PC-9 (cell line): Measurements from ENCODE around the gene KIF26A. TPM values are rescaled to one million over a fixed set of nuclear protein-coding genes. Genes with fewer than 3 reads are reported as not detected.

Experiments used
- BruUV-seq: library from RNA; stranded (reverse); fragments of 400-500 nt; replicated peaks from 2 replicates; lab custom pipeline; 2021; lab: Mats Ljungman, UMichigan
- CTCF ChIA-PET: fragments of 300-600 bp; sonication (Branson Sonifier 250); formaldehyde crosslinking; loops from one replicate; lab custom pipeline; 2022; ENCODE audit warnings: antibody characterized with exemption; lab: Charles Lee
- POLR2A ChIA-PET: fragments of 300-600 bp; sonication (Branson Sonifier 250); formaldehyde crosslinking; loops from one replicate; lab custom pipeline; 2022; ENCODE audit warnings: antibody characterized with exemption; ENCODE audit not compliant: unreplicated experiment; lab: Charles Lee
- DNase-seq, 2 experiments: peaks; one replicate each; pipeline versions ENCODE4 v3.0.0 to v3.0.0-alpha.2; 2015 to 2022; ENCODE audit warnings: mixed read lengths in 1 of 2
- H2AFZ ChIP-seq: fragments of 200-600 bp; sonication (generic); 2 replicates; pipeline ENCODE4 v1.8.1; 2017; ENCODE audit warnings: antibody characterized with exemption
- H3F3A ChIP-seq: fragments of 200-600 bp; sonication (generic); 2 replicates; pipeline ENCODE4 v1.8.1; 2017; ENCODE audit warnings: antibody characterized with exemption, mild to moderate bottlenecking, low read depth; ENCODE audit not compliant: insufficient read depth
- H3K27ac ChIP-seq: fragments of 200-600 bp; sonication (generic); 2 replicates; pipeline ENCODE4 v1.6.1; 2016; ENCODE audit warnings: mixed run types
- H3K27me3 ChIP-seq: fragments of 200-600 bp; sonication (generic); 2 replicates; pipeline ENCODE4 v1.6.1; 2016; ENCODE audit warnings: low read depth, mixed run types; ENCODE audit not compliant: insufficient read depth
- H3K36me3 ChIP-seq: fragments of 200-600 bp; sonication (generic); 2 replicates; pipeline ENCODE4 v1.6.1; 2016; ENCODE audit warnings: low read depth, mixed run types
- H3K4me1 ChIP-seq: fragments of 200-600 bp; sonication (generic); replicated peaks from 2 replicates; pipeline ENCODE4 v1.6.1; 2016; ENCODE audit warnings: mixed run types; ENCODE audit not compliant: insufficient read depth
- H3K4me2 ChIP-seq: fragments of 200-600 bp; sonication (generic); 2 replicates; pipeline ENCODE4 v1.6.1; 2017; ENCODE audit warnings: mixed run types
- H3K4me3 ChIP-seq: fragments of 200-600 bp; sonication (generic); 2 replicates; pipeline ENCODE4 v1.6.1; 2016; ENCODE audit warnings: mixed run types
- H3K79me2 ChIP-seq: fragments of 200-600 bp; sonication (generic); 2 replicates; pipeline ENCODE4 v1.6.1; 2017; ENCODE audit warnings: low read depth, mixed run types
- H3K9me2 ChIP-seq: fragments of 200-600 bp; sonication (generic); 2 replicates; pipeline ENCODE4 v1.8.1; 2017; ENCODE audit warnings: mild to moderate bottlenecking; ENCODE audit not compliant: insufficient read depth
- H3K9me3 ChIP-seq: fragments of 200-600 bp; sonication (generic); 2 replicates; pipeline ENCODE4 v1.8.1; 2016; ENCODE audit warnings: low read depth; ENCODE audit not compliant: insufficient read depth
- H4K20me1 ChIP-seq: fragments of 200-600 bp; sonication (generic); 2 replicates; pipeline ENCODE4 v1.8.1; 2017; ENCODE audit not compliant: insufficient read depth
- EZH2 ChIP-seq: fragments of 200-600 bp; sonication (generic); IDR thresholded peaks from 2 replicates; pipeline ENCODE4 v1.8.0; 2017; ENCODE audit warnings: antibody characterized with exemption, low read depth
- intact Hi-C: fragments of 100-400 bp; cut with micrococcal nuclease; formaldehyde crosslinking; loops from one replicate; pipeline ENCODE4 v1.10.0; 2022; ENCODE audit not compliant: unreplicated experiment
- total RNA-seq: library from RNA; stranded (reverse); gene quantifications from 2 replicates; pipeline ENCODE4 v1.2.3, GENCODE V29; 2021
- TF ChIP-seq, protein P1 (sequence below): fragments of 200-600 bp; sonication (generic); conservative IDR thresholded peaks from 2 replicates; pipeline ENCODE4 v1.6.1; 2017; ENCODE audit warnings: mixed run types, antibody characterized with exemption, mild to moderate bottlenecking, moderate library complexity

Gene KIF26A
- total RNA-seq, 1 experiment from 2014 or later: 0.17 TPM

GRCh38 chr14:104099096-104100041 is 39.0 kb upstream of the KIF26A start:
- no peaks in the 10 kb centered on the region for H3F3A ChIP-seq
- POLR2A ChIA-PET: no interaction called here
- no peak overlapping the region for H3K4me3 ChIP-seq
- no peaks in the 10 kb centered on the region for H3K9me3 ChIP-seq
- H3K79me2 ChIP-seq: no peaks in the 10 kb centered on the region
- H2AFZ ChIP-seq: no peak overlapping the region
- H3K27ac ChIP-seq: no peak overlapping the region
- H3K4me2 ChIP-seq: no peak overlapping the region
- BruUV-seq: no TSS peak
- no peak for DNase-seq
- peaks cover 11% of the 10 kb centered on the region; the same call in 1 of the 2 replicates for H3K4me1 ChIP-seq
- no peaks in the 10 kb centered on the region; the same call in 1 of the 2 replicates for H4K20me1 ChIP-seq
- H3K27me3 ChIP-seq: peaks cover 8% of the 10 kb centered on the region; the same call in 1 of the 2 replicates
- intact Hi-C loops: no loop called here
- H3K36me3 ChIP-seq: no peaks in the 10 kb centered on the region
- CTCF ChIA-PET: interaction anchor here (0.6 kb wide), 1 partner anchor 24 kb away, joined by 3 read pairs; no protein-coding TSS in a partner anchor
- no peak for TF ChIP-seq EZH2
- TF ChIP-seq, protein P1, sequence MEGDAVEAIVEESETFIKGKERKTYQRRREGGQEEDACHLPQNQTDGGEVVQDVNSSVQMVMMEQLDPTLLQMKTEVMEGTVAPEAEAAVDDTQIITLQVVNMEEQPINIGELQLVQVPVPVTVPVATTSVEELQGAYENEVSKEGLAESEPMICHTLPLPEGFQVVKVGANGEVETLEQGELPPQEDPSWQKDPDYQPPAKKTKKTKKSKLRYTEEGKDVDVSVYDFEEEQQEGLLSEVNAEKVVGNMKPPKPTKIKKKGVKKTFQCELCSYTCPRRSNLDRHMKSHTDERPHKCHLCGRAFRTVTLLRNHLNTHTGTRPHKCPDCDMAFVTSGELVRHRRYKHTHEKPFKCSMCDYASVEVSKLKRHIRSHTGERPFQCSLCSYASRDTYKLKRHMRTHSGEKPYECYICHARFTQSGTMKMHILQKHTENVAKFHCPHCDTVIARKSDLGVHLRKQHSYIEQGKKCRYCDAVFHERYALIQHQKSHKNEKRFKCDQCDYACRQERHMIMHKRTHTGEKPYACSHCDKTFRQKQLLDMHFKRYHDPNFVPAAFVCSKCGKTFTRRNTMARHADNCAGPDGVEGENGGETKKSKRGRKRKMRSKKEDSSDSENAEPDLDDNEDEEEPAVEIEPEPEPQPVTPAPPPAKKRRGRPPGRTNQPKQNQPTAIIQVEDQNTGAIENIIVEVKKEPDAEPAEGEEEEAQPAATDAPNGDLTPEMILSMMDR: no peak
- no peaks in the 10 kb centered on the region for H3K9me2 ChIP-seq

- H3K4me2 ChIP-seq: peak overlapping the region; percentile 28; the same call in 1 of the 2 replicates
- TF ChIP-seq EZH2: no peak
- TF ChIP-seq, protein P1: no peak
- H3F3A ChIP-seq: no peaks in the 10 kb centered on the region
- no peak overlapping the region for H3K27ac ChIP-seq
- peaks cover 8% of the 10 kb centered on the region; the same call in 1 of the 2 replicates for H3K27me3 ChIP-seq
- no peaks in the 10 kb centered on the region for H3K9me3 ChIP-seq
- BruUV-seq: no TSS peak
- H4K20me1 ChIP-seq: no peaks in the 10 kb centered on the region; the same call in 1 of the 2 replicates
- H2AFZ ChIP-seq: no peak overlapping the region
- no peak overlapping the region for H3K4me3 ChIP-seq
- CTCF ChIA-PET: no interaction called here
- POLR2A ChIA-PET: no interaction called here
- H3K4me1 ChIP-seq: peaks cover 11% of the 10 kb centered on the region; the same call in 1 of the 2 replicates
- DNase-seq: no peak
- intact Hi-C loops: no loop called here
- no peaks in the 10 kb centered on the region for H3K79me2 ChIP-seq
- no peaks in the 10 kb centered on the region for H3K9me2 ChIP-seq
- H3K36me3 ChIP-seq: no peaks in the 10 kb centered on the region
These were observed 38.0 kb upstream of the KIF26A start for GRCh38 chr14:104100171-104101085.

DNA sequence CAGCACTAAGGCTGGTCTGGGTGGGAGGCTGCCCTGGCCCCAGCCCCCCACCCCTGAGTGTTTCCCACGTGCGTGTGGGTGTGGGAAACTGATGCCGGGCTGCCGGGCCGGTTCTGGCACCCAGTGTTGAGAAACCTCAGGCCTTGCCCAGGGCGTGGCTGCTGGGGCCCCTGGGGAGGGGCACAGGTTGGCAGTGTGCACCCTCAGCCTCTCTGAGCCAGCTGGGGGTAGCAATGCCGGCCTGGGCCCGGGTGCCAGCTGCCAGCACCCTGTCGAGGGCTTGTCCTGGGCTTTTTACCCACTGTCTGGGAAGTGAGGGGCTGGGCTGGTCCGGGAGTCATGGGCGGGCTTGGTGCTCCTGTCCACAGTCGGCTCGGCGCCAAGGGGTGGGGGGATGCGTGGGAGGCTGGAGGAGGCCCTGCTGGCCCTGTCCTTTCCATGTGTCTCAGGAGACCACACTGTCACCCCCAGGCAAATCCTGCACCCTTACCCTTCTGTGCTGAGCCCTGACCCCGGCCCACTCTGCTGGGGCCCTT is 37.2 kb upstream of the KIF26A start:
- Histone ChIP-seq H3K4me2 (peak overlapping the region; percentile 28; the same call in 1 of the 2 replicates), H3F3A (no peaks in the 10 kb centered on the region), H3K9me3 (no peaks in the 10 kb centered on the region), H3K9me2 (no peaks in the 10 kb centered on the region), H3K27ac (no peak overlapping the region), H3K4me3 (no peak overlapping the region), H3K4me1 (peaks cover 11% of the 10 kb centered on the region; the same call in 1 of the 2 replicates), H2AFZ (no peak overlapping the region), H3K36me3 (no peaks in the 10 kb centered on the region), H3K79me2 (no peaks in the 10 kb centered on the region), H4K20me1 (no peaks in the 10 kb centered on the region; the same call in 1 of the 2 replicates), H3K27me3 (peaks cover 4% of the 10 kb centered on the region; the same call in 1 of the 2 replicates)
- intact Hi-C loops: no loop called here
- CTCF ChIA-PET: no interaction called here
- TF ChIP-seq, protein P1: no peak
- TF ChIP-seq EZH2: no peak
- DNase-seq: no peak
- no TSS peak for BruUV-seq
- POLR2A ChIA-PET: no interaction called here
